Trophoblast cell (in vitro differentiated cells and primary cell): ENCODE data around the gene KCNIP3.

Experiments
- DNase-seq, 2 donors: peaks; one replicate each; pipeline ENCODE4 v3.0.0-alpha.2; 2016
- H2AFZ ChIP-seq: 2 replicates; pipeline ENCODE4 v1.6.1; 2013; ENCODE audit warnings: low read length, moderate library complexity, mild to moderate bottlenecking; ENCODE audit not compliant: insufficient read depth, poor library complexity
- H2AK5ac ChIP-seq: 2 replicates; pipeline ENCODE4 v1.6.1; 2013; ENCODE audit warnings: mild to moderate bottlenecking, low read length
- H2BK120ac ChIP-seq: 2 replicates; pipeline ENCODE4 v1.6.1; 2013; ENCODE audit warnings: low read length, mild to moderate bottlenecking, moderate library complexity; ENCODE audit not compliant: insufficient read depth, poor library complexity
- H2BK12ac ChIP-seq: 2 replicates; pipeline ENCODE4 v1.6.1; 2013; ENCODE audit warnings: mild to moderate bottlenecking, low read length, moderate library complexity
- H2BK5ac ChIP-seq: 2 replicates; pipeline ENCODE4 v1.6.1; 2013; ENCODE audit warnings: low read length, low read depth, moderate library complexity, mild to moderate bottlenecking; ENCODE audit not compliant: poor library complexity
- H3K14ac ChIP-seq: 2 replicates; pipeline ENCODE4 v1.6.1; 2013; ENCODE audit warnings: mild to moderate bottlenecking, low read length
- H3K18ac ChIP-seq: 2 replicates; pipeline ENCODE4 v1.6.1; 2013; ENCODE audit warnings: mild to moderate bottlenecking, low read length
- H3K23ac ChIP-seq: 2 replicates; pipeline ENCODE4 v1.6.1; 2013; ENCODE audit warnings: low read length
- H3K27ac ChIP-seq: 2 replicates; pipeline ENCODE4 v1.5.1; 2013; ENCODE audit warnings: low read depth, mild to moderate bottlenecking, inconsistent platforms, low read length, moderate library complexity
- H3K27me3 ChIP-seq: 2 replicates; pipeline ENCODE4 v1.6.1; 2013; ENCODE audit warnings: inconsistent platforms, mild to moderate bottlenecking, low read length, moderate library complexity; ENCODE audit not compliant: insufficient read depth
- H3K36me3 ChIP-seq, 2 experiments: 1 replicate in 1 of 2; 2 replicates in 1 of 2; pipeline ENCODE4 v1.6.1; 2013; ENCODE audit warnings: low read length in 2 of 2, mild to moderate bottlenecking in 2 of 2, moderate library complexity in 1 of 2; ENCODE audit not compliant: insufficient read depth in 2 of 2, control insufficient read depth in 1 of 2
- H3K4ac ChIP-seq: 2 replicates; pipeline ENCODE4 v1.6.1; 2013; ENCODE audit warnings: low read depth, mild to moderate bottlenecking, low read length, moderate library complexity
- H3K4me1 ChIP-seq, 2 experiments: 1 replicate in 1 of 2; 2 replicates in 1 of 2; pipeline ENCODE4 v1.6.1; 2013; ENCODE audit warnings: low read length in 2 of 2, mild to moderate bottlenecking in 2 of 2, moderate library complexity in 1 of 2; ENCODE audit not compliant: insufficient read depth in 2 of 2, control insufficient read depth in 1 of 2
- H3K4me2 ChIP-seq: 2 replicates; pipeline ENCODE4 v1.6.1; 2013; ENCODE audit warnings: inconsistent platforms, mild to moderate bottlenecking, low read length, moderate library complexity
- H3K4me3 ChIP-seq: 2 replicates; pipeline ENCODE4 v1.5.1; 2013; ENCODE audit warnings: mild to moderate bottlenecking, low read depth, low read length, inconsistent platforms
- H3K79me1 ChIP-seq: one replicate; pipeline ENCODE4 v1.6.1; 2013; ENCODE audit warnings: low read length
- H3K79me2 ChIP-seq: 2 replicates; pipeline ENCODE4 v1.6.1; 2013; ENCODE audit warnings: low read length, mild to moderate bottlenecking; ENCODE audit not compliant: control insufficient read depth, insufficient read depth, poor library complexity
- H3K9ac ChIP-seq: 2 replicates; pipeline ENCODE4 v1.6.1; 2013; ENCODE audit warnings: mild to moderate bottlenecking, low read length
- H3K9me3 ChIP-seq: 2 replicates; pipeline ENCODE4 v1.6.1; 2013; ENCODE audit warnings: low read depth, mild to moderate bottlenecking, control low read depth, inconsistent platforms, low read length; ENCODE audit not compliant: insufficient read depth
- H4K12ac ChIP-seq: 2 replicates; pipeline ENCODE4 v1.6.1; 2013; ENCODE audit warnings: low read depth, mild to moderate bottlenecking, low read length, moderate library complexity
- H4K8ac ChIP-seq: 2 replicates; pipeline ENCODE4 v1.6.1; 2013; ENCODE audit warnings: low read depth, mild to moderate bottlenecking, low read length, moderate library complexity
- H4K91ac ChIP-seq: one replicate; pipeline ENCODE4 v1.6.1; 2013; ENCODE audit warnings: low read depth, mild to moderate bottlenecking, low read length, moderate library complexity
- WGBS: extraction: QIAGEN DNeasy Blood & Tissue Kit; methylation state at CpG from one replicate; pipeline ENCODE4 v1.1.7; 2013; ENCODE audit warnings: missing lambda C conversion rate; ENCODE audit not compliant: insufficient read length, insufficient coverage; ENCODE audit errors: extremely low coverage; 5-methylcytosine and 5-hydroxymethylcytosine counted together

Gene KCNIP3

GRCh38 chr2:95372845-95373244 is 75.7 kb downstream of the KCNIP3 start:
- Histone ChIP-seq H3K79me2 (no peaks in the 10 kb centered on the region), H3K36me3 (no peaks in the 10 kb centered on the region), H2AK5ac (no peak overlapping the region), H4K91ac (no peak overlapping the region), H3K27ac (no peak overlapping the region), H3K9ac (no peak overlapping the region), H3K14ac (no peak overlapping the region), H2BK120ac (no peak overlapping the region), H3K4me1 (no peaks in the 10 kb centered on the region), H4K12ac (no peak overlapping the region), H3K9me3 (peaks cover 4% of the 10 kb centered on the region), H3K18ac (no peak overlapping the region), H3K4me2 (no peak overlapping the region), H4K8ac (no peak overlapping the region), H3K23ac (no peak overlapping the region), H3K27me3 (no peaks in the 10 kb centered on the region), H2AFZ (no peak overlapping the region), H2BK5ac (no peak overlapping the region), H3K79me1 (no peaks in the 10 kb centered on the region), H3K4ac (no peak overlapping the region), H3K4me3 (peak overlapping the region; percentile 26), H2BK12ac (no peak overlapping the region)
- WGBS: no CpG with 5 or more reads among the region's 8 CpGs
- no peak for DNase-seq

GRCh38 chr2:95374029-95374428 is 76.9 kb downstream of the KCNIP3 start:
- Histone ChIP-seq H3K4me2 (no peak overlapping the region), H2BK12ac (no peak overlapping the region), H4K12ac (no peak overlapping the region), H4K8ac (no peak overlapping the region), H3K36me3 (no peaks in the 10 kb centered on the region), H2AK5ac (no peak overlapping the region), H2BK5ac (no peak overlapping the region), H3K4ac (no peak overlapping the region), H3K27me3 (no peaks in the 10 kb centered on the region), H3K4me1 (no peaks in the 10 kb centered on the region), H3K9ac (no peak overlapping the region), H3K14ac (no peak overlapping the region), H3K18ac (no peak overlapping the region), H3K4me3 (no peak overlapping the region), H4K91ac (no peak overlapping the region), H3K9me3 (peaks cover 2% of the 10 kb centered on the region), H3K79me2 (no peaks in the 10 kb centered on the region), H2BK120ac (no peak overlapping the region), H3K79me1 (no peaks in the 10 kb centered on the region), H2AFZ (no peak overlapping the region), H3K27ac (no peak overlapping the region), H3K23ac (no peak overlapping the region)
- no CpG with 5 or more reads among the region's 6 CpGs for WGBS
- no peak for DNase-seq

- H2BK5ac ChIP-seq: no peak overlapping the region
- H3K14ac ChIP-seq: no peak overlapping the region
- H3K79me2 ChIP-seq: no peaks in the 10 kb centered on the region
- no peak overlapping the region for H2BK120ac ChIP-seq
- H4K8ac ChIP-seq: no peak overlapping the region
- no peak overlapping the region for H3K9ac ChIP-seq
- H3K4me3 ChIP-seq: no peak overlapping the region
- H4K12ac ChIP-seq: no peak overlapping the region
- no CpG with 5 or more reads among the region's 11 CpGs for WGBS
- peaks cover 2% of the 10 kb centered on the region for H3K9me3 ChIP-seq
- H3K23ac ChIP-seq: no peak overlapping the region
- no peak overlapping the region for H3K18ac ChIP-seq
- H2BK12ac ChIP-seq: no peak overlapping the region
- no peak overlapping the region for H4K91ac ChIP-seq
- H3K4me2 ChIP-seq: no peak overlapping the region
- no peaks in the 10 kb centered on the region for H3K4me1 ChIP-seq
- no peak overlapping the region for H3K4ac ChIP-seq
- no peak overlapping the region for H2AFZ ChIP-seq
- DNase-seq: no peak
- no peaks in the 10 kb centered on the region for H3K27me3 ChIP-seq
- H3K79me1 ChIP-seq: no peaks in the 10 kb centered on the region
- no peaks in the 10 kb centered on the region for H3K36me3 ChIP-seq
- no peak overlapping the region for H2AK5ac ChIP-seq
- no peak overlapping the region for H3K27ac ChIP-seq
These were observed 77.3 kb downstream of the KCNIP3 start for GRCh38 chr2:95374451-95374920.

DNA sequence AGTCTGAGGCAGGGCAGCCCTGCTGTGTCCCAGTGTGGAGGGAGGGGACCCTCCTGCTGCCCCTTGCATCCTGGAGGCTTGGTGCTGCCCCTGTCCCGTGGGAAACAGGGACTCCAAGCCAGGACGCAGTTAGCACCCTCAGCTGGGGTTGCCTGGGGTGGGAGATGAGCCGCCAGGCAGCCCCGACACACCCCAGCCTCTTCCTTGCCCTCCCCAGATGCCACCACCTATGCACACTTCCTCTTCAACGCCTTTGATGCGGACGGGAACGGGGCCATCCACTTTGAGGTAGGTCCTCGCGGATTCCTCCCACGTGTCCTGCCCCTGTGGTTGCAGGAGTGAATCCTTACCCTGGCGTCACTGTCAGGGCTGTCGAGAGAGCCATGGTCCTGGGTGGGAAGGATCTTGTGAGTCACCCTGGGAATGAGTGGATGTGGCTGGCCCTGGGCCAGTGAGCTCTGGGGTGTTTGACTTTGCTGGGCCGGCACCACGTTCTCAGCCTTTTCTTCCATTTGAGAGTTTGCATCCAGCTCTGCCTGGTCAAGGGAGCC is 77.8 kb downstream of the KCNIP3 start:
- Histone ChIP-seq H3K36me3 (no peaks in the 10 kb centered on the region), H2AK5ac (no peak overlapping the region), H2BK5ac (no peak overlapping the region), H3K27ac (no peak overlapping the region), H3K9me3 (peaks cover 2% of the 10 kb centered on the region), H4K12ac (no peak overlapping the region), H3K4me2 (no peak overlapping the region), H2AFZ (no peak overlapping the region), H3K79me2 (no peaks in the 10 kb centered on the region), H3K14ac (no peak overlapping the region), H3K4ac (no peak overlapping the region), H2BK12ac (no peak overlapping the region), H3K4me3 (no peak overlapping the region), H3K27me3 (no peaks in the 10 kb centered on the region), H3K9ac (no peak overlapping the region), H3K79me1 (no peaks in the 10 kb centered on the region), H4K8ac (no peak overlapping the region), H3K23ac (no peak overlapping the region), H3K18ac (no peak overlapping the region), H2BK120ac (no peak overlapping the region), H4K91ac (no peak overlapping the region), H3K4me1 (no peaks in the 10 kb centered on the region)
- no CpG with 5 or more reads among the region's 15 CpGs for WGBS
- no peak for DNase-seq
